HL-60/S4 treated with phorbol 12-myristate 13-acetate at 8.2 ng/mL for 4 days and 3 days (cell line): ENCODE data around the gene TMEM239.

Source experiments
- in situ Hi-C: fragments of 300-500 bp; cut with MboI; formaldehyde crosslinking; loops from 2 replicates; pipeline ENCODE4 v1.15.0; 2022; ENCODE audit warnings: low sequenced_read_pairs

TMEM239 gene

DNA sequence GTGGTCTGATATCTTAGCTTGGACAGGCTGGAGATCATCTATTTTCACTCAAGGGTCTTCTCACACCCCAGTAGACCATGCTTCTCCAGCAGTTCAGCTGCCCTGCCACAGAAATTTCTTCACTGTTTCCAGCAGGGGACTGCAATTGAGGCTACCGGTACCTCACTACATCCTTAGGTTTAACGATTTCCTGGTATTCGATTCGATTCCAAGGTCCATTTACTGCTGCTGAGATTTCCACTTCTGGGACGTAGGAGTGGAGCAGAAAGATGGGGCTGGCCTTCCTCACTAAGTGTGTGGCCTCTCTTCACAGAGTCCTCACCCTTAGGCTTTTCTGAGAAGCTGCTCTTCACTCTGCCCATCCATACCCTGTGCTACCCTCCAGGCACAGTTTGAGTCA is 30.5 kb downstream of the TMEM239 start:
- in situ Hi-C loops: no loop called here

DNA sequence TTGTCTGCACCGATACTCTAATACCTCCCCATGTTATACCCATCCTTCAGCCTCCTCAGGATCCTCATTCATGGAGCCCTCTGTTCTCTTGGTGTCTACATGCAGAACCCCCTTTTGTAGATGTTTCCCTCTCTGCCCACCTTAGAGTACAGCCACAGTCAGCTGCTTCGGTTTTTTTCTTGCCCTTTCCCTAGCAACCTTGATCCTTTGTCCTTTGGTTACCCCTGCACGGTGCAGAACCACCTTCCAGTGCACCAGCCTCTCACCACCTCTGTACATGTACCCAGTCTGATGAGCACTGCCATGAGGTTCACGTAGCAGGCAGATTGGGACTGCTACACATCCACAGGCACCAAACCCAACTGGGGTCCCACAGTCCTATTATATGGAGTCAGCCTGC is 31.6 kb downstream of the TMEM239 start:
- in situ Hi-C loops: no loop called here

DNA sequence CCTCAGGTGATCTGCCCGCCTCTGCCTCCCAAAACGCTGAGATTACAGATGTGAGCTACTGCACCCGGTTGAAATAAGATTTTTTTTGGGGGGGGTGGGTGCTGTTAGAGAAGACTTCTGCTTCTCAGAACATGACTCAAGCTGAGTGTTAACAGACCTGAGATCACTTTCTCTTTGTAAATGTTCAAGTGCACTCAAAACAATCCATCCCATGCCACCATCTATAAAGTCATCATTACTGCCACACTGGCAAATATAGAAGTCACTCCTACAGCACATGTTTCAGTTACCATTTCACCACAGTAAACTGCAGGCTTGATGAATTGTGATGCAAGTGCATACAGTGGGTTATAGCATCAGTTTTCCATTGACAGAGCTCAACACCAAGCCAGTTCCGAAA is 33.4 kb downstream of the TMEM239 start:
- in situ Hi-C loops: no loop called here

DNA sequence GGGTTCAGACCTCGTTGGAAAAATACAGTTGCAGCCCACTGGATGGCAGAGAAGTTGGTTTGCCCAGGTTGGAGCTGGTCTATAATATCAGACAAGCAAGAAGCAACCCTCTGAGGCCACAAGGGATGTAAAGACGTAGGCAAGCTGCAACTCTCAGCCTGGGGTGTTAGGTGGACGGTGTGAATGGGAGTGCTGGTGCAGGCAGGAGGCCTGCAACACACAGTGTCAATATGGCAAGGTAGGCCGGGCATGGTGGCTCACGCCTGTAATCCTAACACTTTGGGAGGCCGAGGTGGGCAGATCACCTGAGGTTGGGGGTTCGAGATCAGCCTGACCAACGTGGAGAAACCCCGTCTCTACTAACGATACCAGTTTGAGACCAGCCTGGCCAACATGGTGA is 34.9 kb downstream of the TMEM239 start:
- in situ Hi-C loops: no loop called here

DNA sequence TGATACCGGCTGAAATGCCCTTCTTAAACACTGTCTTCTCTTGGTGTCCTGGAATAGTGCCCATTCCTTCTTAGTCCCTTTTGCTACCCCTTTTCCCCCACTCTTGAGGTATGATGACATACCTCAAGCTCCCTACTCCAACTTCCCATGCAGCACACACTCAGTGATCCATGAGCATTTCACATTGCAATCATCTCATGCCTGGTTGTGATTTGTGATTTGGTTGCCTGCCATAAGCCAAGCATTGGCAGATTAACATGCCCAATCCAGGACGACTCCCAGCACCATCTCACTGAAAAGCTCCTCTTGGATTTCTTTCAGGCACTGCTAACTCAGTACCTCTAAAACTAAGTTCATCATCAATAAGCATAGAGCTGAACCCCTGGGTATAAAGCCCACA is 42.4 kb downstream of the TMEM239 start:
- in situ Hi-C loops: no loop called here

DNA sequence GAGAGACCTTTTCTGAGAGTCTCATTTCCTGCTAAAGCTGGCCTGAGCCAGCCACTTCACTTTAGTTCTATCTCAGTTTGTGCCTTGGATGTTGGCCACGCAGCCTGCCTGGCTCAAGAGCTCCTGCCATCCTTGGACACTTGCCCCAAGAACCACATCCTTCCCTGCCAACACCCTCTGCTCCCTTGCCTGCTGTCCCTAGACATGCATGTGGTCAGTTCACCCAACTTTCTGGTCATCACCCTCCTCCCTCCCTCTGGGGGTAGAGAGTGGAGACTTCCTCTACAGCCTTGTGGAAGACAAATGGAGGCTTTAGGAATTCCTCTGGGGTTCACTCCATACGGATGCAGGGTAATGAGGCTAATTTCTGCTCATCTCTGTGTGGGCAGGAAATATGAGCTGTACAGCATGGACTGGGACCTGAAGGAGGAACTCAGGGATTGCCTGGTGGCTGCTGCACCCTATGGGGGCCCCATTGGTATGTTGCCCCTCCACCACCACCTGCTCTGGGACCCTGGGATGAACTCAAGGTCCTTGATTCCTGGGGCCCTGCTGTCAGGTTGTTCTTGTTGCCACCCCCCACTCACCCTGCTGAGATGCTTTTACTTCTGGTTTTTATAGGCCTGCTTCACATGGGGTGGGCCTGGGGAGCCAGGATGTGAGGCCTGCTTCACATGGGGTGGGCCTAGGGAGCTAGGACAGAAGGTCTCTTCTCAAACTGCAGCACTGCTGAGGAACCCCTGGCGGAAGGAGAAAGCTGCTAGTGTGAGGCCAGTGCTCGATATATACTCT is 43.4 kb downstream of the TMEM239 start:
- in situ Hi-C loops: no loop called here

DNA sequence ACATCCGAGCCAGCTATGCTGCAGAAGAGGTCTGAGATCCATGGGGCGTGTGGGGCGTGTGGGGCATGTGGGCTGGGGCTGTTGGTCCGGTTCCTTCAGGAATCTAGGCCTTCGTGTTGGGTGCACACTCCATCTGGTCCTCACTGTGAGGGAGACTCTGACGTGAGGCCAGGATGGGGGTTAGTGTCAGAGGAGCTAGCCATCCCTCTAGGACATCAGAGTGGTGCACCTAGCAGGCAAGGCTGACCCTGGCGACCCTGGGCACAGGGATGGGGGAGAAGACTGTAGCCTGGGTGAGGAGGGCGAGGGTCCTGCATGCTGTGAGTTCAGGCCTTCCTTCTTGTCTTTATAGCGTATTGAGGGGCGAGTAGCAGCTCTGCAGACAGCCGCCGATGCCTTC is 48.5 kb downstream of the TMEM239 start:
- in situ Hi-C loops: no loop called here

DNA sequence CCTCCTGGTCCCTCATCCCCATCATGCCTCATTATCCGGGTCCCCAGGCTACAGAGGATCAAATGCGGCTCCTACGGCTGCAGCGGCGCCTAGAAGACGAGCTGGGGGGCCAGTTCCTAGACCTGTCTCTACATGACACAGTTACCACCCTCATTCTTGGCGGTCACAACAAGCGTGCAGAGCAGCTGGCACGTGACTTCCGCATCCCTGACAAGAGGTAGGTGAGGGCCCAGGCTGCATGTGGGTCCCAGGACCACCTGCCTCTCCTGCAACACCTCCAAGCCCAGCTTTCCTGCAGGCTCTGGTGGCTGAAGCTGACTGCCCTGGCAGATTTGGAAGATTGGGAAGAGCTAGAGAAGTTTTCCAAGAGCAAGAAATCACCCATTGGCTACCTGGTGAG is 48.9 kb downstream of the TMEM239 start:
- in situ Hi-C loops: no loop called here

DNA sequence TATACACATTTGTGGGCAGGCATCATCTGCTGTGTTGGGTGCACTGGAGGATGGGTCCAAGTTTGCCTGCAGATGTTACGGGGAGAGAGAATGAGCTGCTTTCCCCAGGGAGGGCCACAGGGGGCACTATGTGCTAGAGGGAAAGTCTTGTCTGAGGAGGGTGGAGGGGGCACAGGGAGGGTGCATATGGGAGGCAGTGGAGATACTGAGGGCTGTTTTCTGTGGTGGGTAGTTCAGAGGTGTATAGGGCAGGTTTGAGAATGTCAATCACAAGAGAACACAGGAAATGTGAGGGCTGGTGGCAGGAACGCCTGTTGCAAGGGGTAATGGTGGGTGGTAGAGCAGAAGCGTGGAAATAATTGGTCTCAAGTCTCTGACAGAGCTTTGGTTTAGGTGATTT is 49.5 kb downstream of the TMEM239 start:
- in situ Hi-C loops: no loop called here

DNA sequence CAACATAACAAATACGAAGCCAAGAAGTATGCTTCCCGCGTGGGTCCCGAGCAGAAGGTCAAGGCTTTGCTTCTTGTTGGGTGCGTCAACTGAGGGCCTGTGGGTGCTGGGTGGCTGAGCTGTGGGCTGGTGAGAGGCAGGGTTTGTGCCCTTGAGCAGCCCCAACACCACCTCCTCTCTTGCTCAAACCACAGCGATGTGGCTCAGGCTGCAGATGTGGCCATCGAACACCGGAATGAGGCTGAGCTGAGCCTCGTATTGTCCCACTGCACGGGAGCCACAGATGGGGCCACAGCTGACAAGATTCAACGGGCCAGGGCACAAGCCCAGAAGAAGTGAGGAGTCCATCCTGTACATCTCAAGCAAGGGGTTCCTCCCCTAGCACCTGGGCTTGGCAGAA is 50.1 kb downstream of the TMEM239 start:
- in situ Hi-C loops: no loop called here

DNA sequence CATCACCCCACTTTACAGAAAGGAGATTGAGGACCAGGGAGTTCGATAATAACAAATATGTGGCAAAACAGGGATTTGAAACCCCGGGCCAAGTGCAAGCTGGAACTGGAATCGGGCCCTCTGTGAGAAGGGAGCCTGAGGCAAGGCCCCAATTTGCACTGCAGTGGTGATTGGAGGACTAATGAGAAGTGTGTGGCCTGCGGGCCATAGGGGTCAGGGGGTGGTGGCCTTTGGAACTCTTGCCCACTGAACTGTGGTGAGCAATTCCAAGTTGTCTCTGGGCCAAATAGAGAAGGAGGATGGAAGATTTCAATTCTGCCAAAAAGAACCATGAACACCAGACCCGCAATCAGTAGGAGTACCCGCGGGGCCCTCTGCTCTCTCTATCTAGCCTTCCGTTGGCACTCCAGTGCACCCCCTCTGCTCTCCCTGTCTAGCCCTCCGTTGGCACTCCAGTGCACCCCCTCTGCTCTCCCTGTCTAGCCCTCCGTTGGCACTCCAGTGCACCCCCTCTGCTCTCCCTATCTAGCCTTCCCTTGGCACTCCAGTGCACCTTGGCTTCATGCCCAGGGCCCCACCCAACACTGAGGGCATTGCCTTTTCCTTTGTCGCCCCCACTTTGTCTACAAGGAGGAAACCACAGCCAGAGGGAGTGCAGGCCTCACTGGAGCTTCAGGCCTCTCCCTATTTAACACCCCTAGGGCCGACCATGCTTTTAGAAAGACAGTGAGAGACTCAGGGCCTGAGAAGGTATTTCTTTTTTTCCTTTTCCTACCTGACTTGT is 51.1 kb downstream of the TMEM239 start:
- in situ Hi-C loops: no loop called here
